Erythroblast (primary cell): ENCODE data around the gene LRRC3B.

Source experiments
- GATA1 ChIP-seq: IDR thresholded peaks from 2 replicates; pipeline ENCODE4 v1.6.1; 2011; ENCODE audit warnings: low read depth, mild to moderate bottlenecking, control low read depth, low read length, moderate library complexity
- POLR2A ChIP-seq: IDR thresholded peaks from 2 replicates; pipeline ENCODE4 v1.6.1; 2011; ENCODE audit warnings: mild to moderate bottlenecking, low read length

GRCh38 chr3:26655231-26655630, 32.7 kb downstream of the LRRC3B start:
- TF ChIP-seq POLR2A (no peak), GATA1 (no peak)
